ENCODE results near the gene FZR1. TPM values are rescaled to one million over a fixed set of nuclear protein-coding genes. Genes with fewer than 3 reads are reported as not detected.

FZR1 gene
- total and polyA plus RNA-seq, 9 of the 15 experiments (the other 6 are each of a cell fraction or from before 2014, with no cell fraction given) = 0.18 to 48.0 (median 22.2) TPM

DNA sequence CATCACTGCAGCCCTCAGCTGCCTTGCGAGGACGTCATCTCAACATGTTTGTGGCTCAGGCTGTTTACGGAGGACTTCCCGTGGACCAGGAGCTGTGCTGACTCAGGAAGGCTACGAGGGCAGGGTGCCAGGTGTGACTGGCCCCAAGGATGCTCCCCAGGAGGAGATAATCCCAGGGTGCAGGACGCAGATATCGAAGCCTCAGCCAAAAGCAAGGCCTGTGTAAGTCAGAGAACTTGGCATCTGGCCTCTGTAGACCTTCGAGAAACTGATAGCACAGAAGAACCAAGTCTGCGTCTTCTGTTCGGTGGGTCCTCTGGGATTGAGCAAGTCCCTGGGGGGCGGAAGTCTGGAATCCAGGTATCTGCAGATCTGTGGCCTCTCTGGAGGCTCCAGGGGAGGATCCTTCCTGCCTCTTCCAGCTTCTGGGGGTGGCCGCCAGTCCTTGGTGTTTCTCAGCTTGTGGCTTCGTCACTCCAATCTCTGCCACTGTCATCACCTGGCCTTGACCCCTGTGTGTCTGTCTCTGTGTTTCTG, 3.0 kb upstream of the FZR1 start:
- Histone ChIP-seq H2AFZ (ENCODE audit: low read depth, low read length) (peak overlapping the region; percentile 80), H3K9me1 (ENCODE audit: control insufficient read depth, insufficient read depth, low read length) (peaks cover 2% of the 10 kb centered on the region), H3K4me1 (replicated peaks in 1 of 2; ENCODE audit: control insufficient read depth in 2 of 2, insufficient read depth in 2 of 2, low read length in 2 of 2) (peaks cover 18 to 51% of the 10 kb centered on the region in 2 experiments; a peak in 4 of 5 replicates), H3K4me3 (no peak overlapping the region), H3K4me2 (ENCODE audit: insufficient read depth, low read length) (peak overlapping the region; percentile 56), H3K9ac (ENCODE audit: insufficient read depth in 1 of 2, low read depth in 2 of 2, low read length in 2 of 2) (peak overlapping the region in 1 of 2 experiments; percentile 78; a peak in 2 of 4 replicates), H3K27me3 (ENCODE audit: control insufficient read depth in 2 of 2, insufficient read depth in 2 of 2, low read length in 2 of 2) (no peaks in the 10 kb centered on the region), H3K79me2 (ENCODE audit: control insufficient read depth, insufficient read depth, low read length) (peaks cover 46% of the 10 kb centered on the region), H4K20me1 (replicated peaks; ENCODE audit: control insufficient read depth, insufficient read depth, low read length) (peaks cover 7% of the 10 kb centered on the region; the same call in 1 of the 2 replicates), H3K9me3 (replicated peaks; ENCODE audit: control insufficient read depth, insufficient read depth, low read depth, low read length) (no peaks in the 10 kb centered on the region), H3K27ac (ENCODE audit: extremely low read depth, low read depth, low read length) (peak overlapping the region; percentile 53; the same call in 2 of the 3 replicates), H3K36me3 (ENCODE audit: control insufficient read depth, insufficient read depth, low read length) (peaks cover 6% of the 10 kb centered on the region; the same call in 2 of the 3 replicates)
- intact Hi-C loops (cut with micrococcal nuclease) = no loop called here
- in situ Hi-C loops (cut with MboI) = no loop called here
- FAIRE-seq (peak; percentile 35), DNase-seq (ENCODE audit: extremely low read depth in 1 of 4, low spot score in 3 of 4) (peak in 2 of 4 experiments; percentile 56 to 82), ATAC-seq (no peak)
- WGBS (ENCODE audit: insufficient coverage, low coverage, missing lambda C conversion rate) = 13% methylated on average over 13 of the region's 13 CpGs
- ChIA-PET CTCF (ENCODE audit: low intra/inter-chr PET ratio) (no interaction called here), POLR2A (interaction anchor here (0.9 to 1.3 kb wide), 4 partner anchors 10 to 24 kb away, joined by 3 to 5 read pairs (median 4); no protein-coding TSS in a partner anchor)
- no TSS peak for BruUV-seq (replicated peaks)
- TF ChIP-seq C11orf30 (IDR thresholded peaks at IDR 0.05; ENCODE audit: low read depth) (peak; percentile 75), KDM1A (IDR thresholded peaks at IDR 0.05) (peak; percentile 81 to 82), CTBP1 (IDR thresholded peaks at IDR 0.05; ENCODE audit: borderline replicate concordance) (peak; percentile 97), CREB1 (IDR thresholded peaks at IDR 0.05) (no peak; the same call in 1 of the 2 replicates), CREB1 (CRISPR knock-in tag; IDR thresholded peaks at IDR 0.05) (no peak), MAFG (tag; conservative IDR thresholded peaks at IDR 0.05) (0 out of 2 replicates have a peak, but pooled peaks have one; percentile 29), MECOM (CRISPR knock-in tag; IDR thresholded peaks at IDR 0.05) (peak; percentile 64; the same call in 1 of the 2 replicates), NCOR1 (IDR thresholded peaks at IDR 0.05) (peak; percentile 61), ZNF384 (IDR thresholded peaks at IDR 0.05; ENCODE audit: low read depth, low read length) (no peak), MAFK (IDR thresholded peaks at IDR 0.05; ENCODE audit: low read length) (peak; percentile 68), TCF3 (CRISPR knock-in tag; IDR thresholded peaks at IDR 0.05) (peak; percentile 69), XRCC4 (IDR thresholded peaks at IDR 0.05; ENCODE audit: extremely low read depth, insufficient read depth, insufficient read length) (no peak), ZKSCAN1 (IDR thresholded peaks at IDR 0.05; ENCODE audit: low read depth, low read length) (no peak), PHB2 (IDR thresholded peaks at IDR 0.05; ENCODE audit: low read depth) (no peak), NFIC (IDR thresholded peaks at IDR 0.05) (peak; percentile 87), ZNF639 (CRISPR knock-in tag; conservative IDR thresholded peaks at IDR 0.05 in 1 of 2, IDR thresholded peaks at IDR 0.05 in 1 of 2) (0 out of 4 replicates have a peak, but pooled peaks of 1 of the 2 experiments have one; percentile 34), CBFA2T3 (IDR thresholded peaks at IDR 0.05) (peak; percentile 89), ZEB2 (IDR thresholded peaks at IDR 0.05) (peak; percentile 93), ZNF316 (IDR thresholded peaks at IDR 0.05) (peak; percentile 73), MTA3 (IDR thresholded peaks at IDR 0.05; ENCODE audit: borderline replicate concordance) (0 out of 2 replicates have a peak, but pooled peaks have one; percentile 11), NFE2 (IDR thresholded peaks at IDR 0.05; ENCODE audit: low read depth) (0 out of 2 replicates have a peak, but pooled peaks have one; percentile 30), ZNF232 (CRISPR knock-in tag; IDR thresholded peaks at IDR 0.05) (no peak), MTA1 (IDR thresholded peaks at IDR 0.05; ENCODE audit: borderline replicate concordance) (0 out of 2 replicates have a peak, but pooled peaks have one; percentile 18), CBFA2T2 (conservative IDR thresholded peaks at IDR 0.05) (peak; percentile 82), DPF2 (IDR thresholded peaks at IDR 0.05) (0 out of 2 replicates have a peak, but pooled peaks have one; percentile 19), ATF7 (IDR thresholded peaks at IDR 0.05) (peak; percentile 44; the same call in 1 of the 2 replicates), TEAD4 (IDR thresholded peaks at IDR 0.05; ENCODE audit: low read length) (peak; percentile 42; the same call in 1 of the 2 replicates), TEAD4 (CRISPR knock-in tag; IDR thresholded peaks at IDR 0.05; ENCODE audit: borderline replicate concordance) (no peak)
